PFSK-1 (cell line): ENCODE measurements around the gene GSK3B.

Experiments used
- FOXP2 ChIP-seq: optimal IDR thresholded peaks from 2 replicates; pipeline ENCODE3; 2011; ENCODE audit warnings: borderline replicate concordance, control low read depth, inconsistent platforms; ENCODE audit not compliant: insufficient read depth; ENCODE audit errors: extremely low read length, extremely low read depth
- POLR2AphosphoS5 ChIP-seq: IDR thresholded peaks from 2 replicates; pipeline ENCODE4 v1.6.1; 2012; ENCODE audit warnings: low read depth, mild to moderate bottlenecking, control low read depth, low read length, moderate library complexity
- REST ChIP-seq, 2 experiments: IDR thresholded peaks; 2 replicates each; pipeline versions ENCODE4 v1.6.1 to v1.8.0; 2011 to 2012; ENCODE audit warnings: low read depth in 2 of 2, low read length in 2 of 2, control low read depth in 1 of 2, inconsistent platforms in 1 of 2, mild to moderate bottlenecking in 1 of 2, moderate library complexity in 1 of 2; ENCODE audit not compliant: insufficient read depth in 1 of 2
- SIN3A ChIP-seq: IDR thresholded peaks from 2 replicates; pipeline ENCODE4 v1.6.1; 2012; ENCODE audit warnings: mild to moderate bottlenecking, low read length, moderate library complexity, borderline replicate concordance; ENCODE audit not compliant: insufficient read depth
- TAF1 ChIP-seq: IDR thresholded peaks from 2 replicates; pipeline ENCODE4 v1.6.1; 2012; ENCODE audit warnings: low read length, control low read depth, borderline replicate concordance; ENCODE audit not compliant: insufficient read depth

Gene GSK3B

GRCh38 chr3:119924111-119925094 is 169.8 kb downstream of the GSK3B start:
- TF ChIP-seq TAF1 (no peak), REST (IDR thresholded peaks at IDR 0.05; ENCODE audit: insufficient read depth in 1 of 2, low read depth in 2 of 2, low read length in 2 of 2) (no peak), FOXP2 (no peak), SIN3A (no peak), POLR2AphosphoS5 (no peak)

DNA sequence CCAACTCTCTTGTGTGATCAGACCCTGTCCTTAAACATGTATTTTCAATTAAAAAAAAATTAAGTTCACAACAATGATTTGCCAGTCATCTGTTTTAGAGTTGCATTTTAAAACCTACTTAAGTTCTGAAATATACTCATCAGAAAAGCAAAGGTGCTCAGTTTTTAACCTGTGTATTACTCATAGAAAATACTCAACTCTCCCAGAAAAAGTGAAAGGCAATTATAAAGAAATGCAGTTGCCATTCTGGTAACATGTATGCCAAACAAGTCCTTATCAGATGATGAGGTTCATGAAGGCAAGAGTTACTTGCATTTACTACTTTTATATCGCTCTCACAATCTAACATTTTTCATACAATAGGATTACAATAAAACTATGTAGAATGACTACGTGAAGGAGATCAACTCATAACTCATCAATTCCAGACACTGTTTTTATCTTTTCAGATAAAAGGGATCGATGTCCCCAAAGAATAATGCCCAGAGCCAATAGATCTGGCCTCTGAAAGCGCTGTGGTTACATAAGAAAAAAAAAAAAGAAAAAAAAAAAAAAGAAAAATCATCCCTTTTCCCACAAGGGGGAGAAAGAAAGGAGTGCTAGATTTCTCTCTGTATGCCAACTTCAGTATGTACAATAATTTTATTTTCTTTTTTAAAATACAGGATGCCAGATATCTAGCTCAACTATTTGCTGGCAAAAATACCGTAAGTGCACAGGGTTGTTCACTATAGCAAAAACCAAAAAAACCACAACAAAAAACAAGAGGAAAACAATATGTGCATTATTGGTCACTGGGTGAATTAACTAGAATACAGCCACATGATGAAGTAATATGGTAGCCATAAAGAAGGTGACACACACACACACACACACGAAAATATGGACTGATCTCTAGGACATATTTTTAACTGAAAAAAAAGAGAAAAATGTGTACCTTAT is 175.0 kb downstream of the GSK3B start:
- TF ChIP-seq SIN3A (no peak), TAF1 (no peak)

GRCh38 chr3:119913021-119913420 is 181.2 kb downstream of the GSK3B start:
- TF ChIP-seq POLR2AphosphoS5 (no peak), REST (IDR thresholded peaks at IDR 0.05; ENCODE audit: insufficient read depth in 1 of 2, low read depth in 2 of 2, low read length in 2 of 2) (no peak), SIN3A (no peak), TAF1 (no peak), FOXP2 (no peak)

- no peak for TF ChIP-seq SIN3A
- TF ChIP-seq TAF1, result no peak
- TF ChIP-seq REST (IDR thresholded peaks at IDR 0.05; ENCODE audit: insufficient read depth in 1 of 2, low read depth in 2 of 2, low read length in 2 of 2), result no peak
- TF ChIP-seq POLR2AphosphoS5, result no peak
- TF ChIP-seq FOXP2, result no peak
Observed at GRCh38 chr3:119912220-119912619, 182.0 kb downstream of the GSK3B start.

DNA sequence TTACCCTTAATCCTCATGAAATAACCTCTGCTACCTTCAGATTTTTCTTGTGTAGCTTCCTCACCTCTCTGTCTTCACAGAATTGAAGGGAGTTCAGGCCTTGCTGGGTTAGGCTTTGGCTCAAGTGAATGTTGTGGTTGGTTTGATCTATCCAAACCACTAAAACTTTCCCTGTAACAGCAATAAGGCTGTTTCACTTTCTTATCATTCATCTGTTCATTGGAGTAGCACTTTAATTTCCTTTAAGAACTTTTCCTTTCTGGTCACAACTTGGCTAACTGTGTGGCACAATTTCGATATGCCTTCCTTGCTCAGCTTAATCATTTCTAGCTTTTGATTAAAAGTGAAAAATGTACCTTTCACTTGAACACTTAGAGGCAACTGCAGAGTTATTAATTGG is 182.5 kb downstream of the GSK3B start:
- TF ChIP-seq REST (IDR thresholded peaks at IDR 0.05; ENCODE audit: insufficient read depth in 1 of 2, low read depth in 2 of 2, low read length in 2 of 2), result no peak
- TF ChIP-seq SIN3A, result no peak
- no peak for TF ChIP-seq TAF1
- TF ChIP-seq FOXP2, result no peak
- TF ChIP-seq POLR2AphosphoS5, result no peak
